HG02981 (cell line): ENCODE results near the gene ABCC3.

Experiments used
- ATAC-seq: cut with Tn5 transposase; IDR thresholded peaks from one replicate; pipeline ENCODE4 v1.9.1; 2021; ENCODE audit warnings: mild to moderate bottlenecking, moderate library complexity; ENCODE audit not compliant: unreplicated experiment

ABCC3 gene

DNA sequence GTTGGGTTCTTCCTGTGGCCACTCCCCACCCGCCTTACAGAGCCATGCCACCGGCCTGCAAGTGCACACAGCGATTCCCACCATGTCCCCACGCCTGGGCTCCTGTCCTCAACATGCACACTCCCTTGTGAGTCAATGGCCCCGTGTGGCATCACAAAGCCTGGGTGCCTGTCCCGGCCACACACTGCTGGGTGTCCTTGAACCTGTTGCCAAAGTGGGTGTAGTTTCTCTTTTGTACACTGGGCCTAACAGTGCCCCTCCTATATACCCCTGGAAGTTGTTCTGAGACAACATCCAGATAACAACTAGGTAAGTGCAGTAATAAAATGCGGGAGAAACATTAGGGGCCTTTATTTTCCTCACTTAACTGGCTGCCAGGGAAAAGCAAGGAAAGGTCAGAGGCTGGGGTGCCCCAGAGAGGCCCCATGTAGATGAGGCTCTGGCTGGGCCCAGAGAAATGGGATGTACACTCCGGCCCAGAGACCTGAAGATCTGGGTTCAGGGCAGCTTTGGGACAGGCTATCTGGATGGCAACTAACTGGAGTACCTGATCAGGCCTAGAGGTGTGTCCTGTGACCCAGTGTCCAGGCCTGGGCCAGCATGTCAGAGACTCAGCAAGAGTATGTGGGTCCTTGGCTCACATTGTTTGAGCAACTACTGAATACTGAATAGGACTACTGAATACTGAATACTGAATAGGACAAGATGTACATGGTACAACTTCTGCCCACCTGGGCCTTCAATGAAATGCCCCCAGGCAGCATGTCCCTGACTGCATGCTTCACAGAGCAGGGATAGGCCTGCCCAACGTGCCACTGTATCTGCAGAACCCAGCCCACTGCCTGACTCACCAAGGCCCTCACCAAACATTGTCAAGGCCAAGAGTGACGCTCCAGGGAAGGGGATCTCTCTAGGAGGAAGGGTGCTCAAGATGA lies 8.3 kb downstream of the ABCC3 start:
- no peak for ATAC-seq

DNA sequence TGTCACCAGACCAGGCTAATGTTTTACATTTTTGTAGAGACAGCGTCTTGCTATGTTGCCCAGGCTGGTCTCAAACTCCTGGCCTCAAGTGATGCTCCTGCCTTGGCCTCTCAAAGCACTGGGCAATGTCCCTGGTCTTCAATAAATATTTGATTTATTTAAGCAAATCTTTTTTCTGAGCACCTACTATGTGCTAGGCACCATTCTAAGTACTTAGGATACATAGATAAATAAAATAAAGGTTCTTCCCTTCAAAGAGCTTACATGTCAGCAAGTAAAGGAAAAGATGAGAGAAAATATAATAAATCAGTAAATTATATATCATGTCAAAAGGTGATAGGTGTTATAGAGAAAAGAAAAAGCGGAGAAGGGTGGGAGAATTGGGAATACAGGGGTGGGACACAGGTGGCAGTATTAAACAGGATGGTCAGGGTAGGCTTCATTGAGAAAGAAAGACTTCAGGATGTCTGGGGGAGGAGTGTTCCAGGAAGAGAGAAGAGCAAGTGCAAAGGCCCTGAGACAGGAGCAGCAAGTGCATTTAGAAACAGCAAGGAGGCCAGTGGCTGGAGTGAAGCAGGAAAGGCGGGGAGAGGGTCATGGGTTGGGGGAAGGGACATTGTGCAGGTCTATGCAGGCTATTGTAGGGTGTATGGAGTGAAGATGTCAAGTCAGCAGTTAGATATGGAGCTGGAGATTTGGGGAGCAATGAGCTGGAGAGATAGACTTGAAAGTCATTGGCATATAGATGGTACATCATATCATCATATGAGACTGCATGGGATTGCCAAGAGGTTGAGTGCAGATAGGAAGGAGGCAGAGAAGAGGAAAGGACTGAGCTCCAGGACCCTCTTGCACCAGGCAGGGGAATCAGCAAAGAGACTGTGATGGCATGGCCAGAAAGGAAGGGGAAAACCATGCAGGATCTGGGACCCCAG lies 11.3 kb downstream of the ABCC3 start:
- ATAC-seq = no peak

DNA sequence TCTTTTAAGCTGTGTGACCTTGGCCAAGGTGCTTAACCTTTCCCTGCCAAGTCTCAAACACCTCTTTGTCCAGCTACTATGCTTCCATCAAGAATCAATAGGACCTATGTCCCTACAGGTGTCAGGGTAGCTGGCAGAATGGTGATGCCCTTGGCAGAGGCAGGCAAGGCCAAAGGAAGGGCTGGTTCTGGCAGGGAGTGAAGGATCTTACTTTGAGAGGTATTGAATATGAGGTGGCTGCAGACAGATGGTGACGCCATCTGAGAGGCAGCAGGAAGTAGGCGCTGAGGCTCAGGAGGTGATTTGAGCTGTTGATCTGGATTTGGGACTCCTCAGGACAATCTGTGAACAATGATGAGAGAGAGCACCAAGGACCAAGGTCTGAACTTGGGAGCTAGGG lies 12.5 kb downstream of the ABCC3 start:
- ATAC-seq = no peak

DNA sequence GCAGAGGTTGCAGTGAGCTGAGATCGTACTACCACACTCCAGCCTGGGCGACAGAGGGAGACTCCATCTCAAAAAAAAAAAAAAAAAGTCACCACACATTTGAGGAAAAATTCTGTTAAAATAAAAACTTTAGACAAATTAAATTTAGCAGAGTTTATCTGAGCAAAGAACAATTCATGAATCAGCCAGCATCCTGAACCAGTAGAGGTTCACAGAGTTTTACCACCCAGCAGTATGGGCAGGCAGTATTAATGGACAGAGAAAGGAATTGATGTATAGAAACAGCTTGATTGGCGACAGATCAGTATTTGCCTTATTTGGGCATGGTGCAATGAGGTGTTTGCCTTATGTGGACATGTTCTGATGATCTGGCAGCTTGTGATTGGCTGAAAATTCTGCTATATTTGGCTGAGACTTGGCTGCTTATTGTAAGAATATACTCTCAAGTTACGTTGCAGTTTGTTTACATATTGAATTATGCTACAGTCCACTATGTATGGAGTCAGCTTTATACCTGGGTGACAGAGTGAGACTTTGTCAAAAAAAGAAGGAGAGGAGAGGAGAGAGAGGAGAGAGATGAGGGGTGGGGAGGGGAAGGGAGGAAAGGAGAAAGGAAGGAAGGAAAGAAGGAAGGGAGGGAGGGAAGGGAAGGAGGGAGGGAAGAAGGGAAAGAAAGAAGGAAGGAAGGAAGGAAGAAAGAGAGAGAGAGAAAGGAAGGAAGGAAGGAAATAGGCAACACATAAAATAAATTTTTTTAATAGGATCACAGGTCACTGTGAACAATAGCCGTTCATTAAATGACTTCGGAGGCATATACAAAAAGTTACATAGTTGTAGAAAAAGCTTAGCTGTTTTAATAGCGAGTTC lies 14.6 kb downstream of the ABCC3 start:
- no peak for ATAC-seq

DNA sequence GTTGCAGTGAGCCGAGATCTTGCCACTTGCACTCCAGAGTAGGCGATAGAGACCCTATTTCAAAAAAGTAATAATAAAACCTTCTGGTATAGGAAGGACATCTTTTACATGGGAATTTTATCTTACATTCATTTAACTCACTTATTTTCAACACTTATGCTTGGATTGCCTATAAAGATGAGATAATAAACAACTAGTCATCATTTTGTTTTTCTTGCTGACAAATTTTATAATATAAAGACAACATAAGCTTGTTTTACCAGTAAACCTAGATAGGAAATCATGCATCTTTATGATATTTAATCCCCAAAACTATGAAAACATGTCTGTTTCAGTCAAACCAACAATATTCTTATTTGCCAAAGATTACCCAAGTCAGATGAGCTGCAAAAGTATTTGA lies 17.0 kb downstream of the ABCC3 start:
- no peak for ATAC-seq

DNA sequence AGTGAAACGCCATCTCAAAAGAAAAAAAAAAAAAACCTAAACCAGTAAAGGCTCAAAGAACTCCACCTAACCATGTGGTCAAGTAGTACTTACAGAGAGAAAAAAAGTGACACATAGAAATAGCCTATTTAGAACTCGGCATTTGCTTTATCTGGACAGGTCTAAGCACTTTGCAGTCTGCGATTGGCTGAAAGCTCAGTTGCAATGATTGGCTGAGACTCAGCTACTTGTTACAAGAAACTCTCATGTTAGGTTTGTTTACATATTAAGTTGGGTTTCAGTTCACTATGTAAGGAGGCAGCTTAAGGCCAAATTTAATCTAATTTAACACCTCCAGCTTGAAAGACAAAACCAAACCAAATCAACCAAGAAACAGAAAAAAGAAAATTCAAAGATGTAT lies 19.1 kb downstream of the ABCC3 start:
- ATAC-seq = no peak

DNA sequence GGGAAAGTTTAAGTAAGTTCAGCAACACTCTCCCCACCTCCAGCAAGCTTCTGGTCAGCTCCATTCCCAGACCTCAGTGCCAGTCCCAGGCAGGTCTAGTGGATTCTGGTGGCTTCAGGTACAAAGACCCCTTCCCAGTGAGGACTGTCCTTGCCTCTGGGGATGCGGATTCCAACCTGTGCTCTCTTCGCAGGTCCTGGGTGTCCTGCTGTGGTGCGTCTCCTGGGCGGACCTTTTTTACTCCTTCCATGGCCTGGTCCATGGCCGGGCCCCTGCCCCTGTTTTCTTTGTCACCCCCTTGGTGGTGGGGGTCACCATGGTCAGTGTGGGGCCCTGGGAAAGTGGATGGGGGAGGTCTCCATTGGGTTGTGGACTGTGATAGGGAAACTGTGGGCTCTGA lies 21.8 kb downstream of the ABCC3 start:
- ATAC-seq = no peak

DNA sequence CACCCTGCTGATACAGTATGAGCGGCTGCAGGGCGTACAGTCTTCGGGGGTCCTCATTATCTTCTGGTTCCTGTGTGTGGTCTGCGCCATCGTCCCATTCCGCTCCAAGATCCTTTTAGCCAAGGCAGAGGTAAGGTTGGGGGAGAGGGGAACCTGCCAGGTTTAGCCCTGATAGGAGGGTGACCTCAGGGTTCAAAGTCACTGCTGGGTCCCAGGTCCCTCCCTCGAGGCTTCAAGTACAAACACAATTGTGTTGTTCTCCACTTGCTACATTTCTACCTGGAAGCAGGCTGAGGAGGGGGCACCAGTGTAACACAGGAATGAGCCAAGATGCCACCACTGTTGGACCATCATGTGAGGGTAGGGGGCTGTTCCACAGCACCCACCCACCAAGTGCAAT lies 22.4 kb downstream of the ABCC3 start:
- ATAC-seq = no peak

DNA sequence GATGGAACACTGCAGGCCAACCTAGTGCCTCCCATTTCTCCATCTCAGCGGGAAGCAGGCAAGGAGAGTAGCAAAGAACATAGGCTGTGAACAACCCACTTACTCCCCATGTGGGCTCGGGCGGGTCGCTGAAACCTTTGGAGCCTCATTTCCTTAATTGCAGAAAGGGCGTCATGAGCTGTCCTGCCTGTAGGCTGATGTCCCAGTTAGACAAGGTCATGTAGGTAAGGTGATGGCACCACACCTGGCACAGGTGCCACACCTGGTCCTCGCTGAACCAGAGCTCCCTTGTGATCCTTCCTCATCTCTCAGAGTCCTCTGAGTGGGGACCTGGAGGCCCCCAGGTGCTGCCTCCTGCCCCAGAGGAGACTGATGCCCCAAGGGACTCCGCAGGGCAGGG lies 22.9 kb downstream of the ABCC3 start:
- no peak for ATAC-seq

DNA sequence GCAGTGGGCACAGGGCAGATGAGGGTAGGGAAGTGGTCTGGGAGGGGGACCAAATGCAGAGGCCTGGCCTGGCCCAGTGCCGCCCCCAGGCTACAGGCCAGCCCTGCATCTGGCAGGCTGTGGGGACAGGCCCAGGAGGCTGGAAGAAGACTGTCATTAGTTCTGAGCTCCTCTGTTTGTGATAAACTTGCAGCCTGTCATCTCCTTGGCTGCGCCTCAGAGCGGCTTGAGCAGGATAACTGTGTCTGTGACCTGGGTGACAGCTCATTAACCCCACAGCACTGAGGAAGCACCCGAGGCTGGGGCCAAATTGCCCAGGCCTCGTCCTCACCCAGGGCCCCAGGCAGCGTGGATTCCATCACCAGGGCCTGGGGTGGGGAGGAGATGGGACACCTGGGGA lies 23.9 kb downstream of the ABCC3 start:
- ATAC-seq = no peak

DNA sequence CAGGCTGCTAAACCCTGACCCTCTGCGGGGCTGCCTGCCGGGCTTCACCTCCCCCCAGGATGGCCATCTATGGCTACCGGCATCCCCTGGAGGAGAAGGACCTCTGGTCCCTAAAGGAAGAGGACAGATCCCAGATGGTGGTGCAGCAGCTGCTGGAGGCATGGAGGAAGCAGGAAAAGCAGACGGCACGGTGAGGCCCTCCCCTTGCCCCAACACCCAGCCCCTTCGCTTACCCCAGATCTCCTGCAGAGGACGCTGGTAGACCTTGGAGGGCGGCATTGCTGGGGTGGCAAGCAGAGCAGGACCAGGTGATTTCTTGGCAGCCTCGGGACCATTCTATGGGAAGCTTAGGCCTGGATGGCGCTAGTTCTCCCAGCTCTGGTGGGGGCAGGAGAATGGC lies 24.5 kb downstream of the ABCC3 start:
- no peak for ATAC-seq

DNA sequence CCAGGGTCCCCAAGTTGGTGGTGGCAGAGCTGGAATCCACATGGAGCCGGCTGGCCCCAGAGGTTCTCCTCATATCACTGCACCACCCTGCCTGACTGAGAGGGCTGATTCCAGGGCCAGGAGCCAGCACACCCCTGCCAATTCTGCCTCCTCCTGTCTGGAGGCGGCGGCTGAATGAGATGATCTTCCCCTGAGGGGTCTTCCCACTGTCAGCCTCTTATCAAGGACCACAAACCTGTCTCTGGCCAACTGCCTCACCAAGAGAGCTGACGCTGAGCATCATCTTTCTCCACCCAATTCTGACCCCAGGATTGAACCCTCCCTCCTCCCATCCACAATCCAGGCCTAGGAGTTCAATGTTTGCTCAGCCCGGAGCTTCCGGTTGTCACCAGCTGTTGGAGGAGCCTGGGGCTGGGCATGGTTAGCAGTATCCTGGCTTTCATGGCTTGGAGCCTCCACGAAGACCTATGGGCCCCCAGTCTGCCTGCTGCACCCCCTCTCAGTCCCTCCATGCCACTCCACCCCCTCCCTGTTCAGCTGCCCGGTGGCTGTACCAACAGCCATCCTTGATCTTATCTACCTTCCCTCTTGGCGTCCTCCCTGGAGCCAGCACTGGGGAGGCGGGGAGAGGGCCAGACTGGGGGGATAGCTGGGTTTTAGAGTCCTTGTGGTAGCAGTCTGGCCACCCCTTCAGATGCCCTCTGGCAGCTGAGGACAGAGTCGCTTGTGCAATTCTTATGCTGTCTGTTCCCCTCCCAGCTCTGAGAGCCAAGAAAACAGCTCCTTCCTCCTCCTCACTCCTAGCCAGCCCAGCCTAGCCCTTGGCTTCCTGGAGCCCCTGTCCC lies 25.6 kb downstream of the ABCC3 start:
- ATAC-seq = no peak

DNA sequence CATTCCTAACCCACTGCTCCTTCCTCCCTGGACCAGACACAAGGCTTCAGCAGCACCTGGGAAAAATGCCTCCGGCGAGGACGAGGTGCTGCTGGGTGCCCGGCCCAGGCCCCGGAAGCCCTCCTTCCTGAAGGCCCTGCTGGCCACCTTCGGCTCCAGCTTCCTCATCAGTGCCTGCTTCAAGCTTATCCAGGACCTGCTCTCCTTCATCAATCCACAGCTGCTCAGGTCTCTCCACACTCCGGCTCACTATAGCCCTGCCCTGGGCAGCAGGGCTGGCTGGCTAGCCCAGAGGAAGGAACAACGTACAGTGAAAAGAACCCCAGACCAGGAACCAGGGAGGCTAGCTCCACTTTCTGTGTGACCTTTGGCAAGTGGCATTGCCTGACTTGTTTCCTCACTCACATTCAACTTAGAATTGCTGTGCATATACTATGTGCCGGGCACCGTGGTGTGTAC lies 26.2 kb downstream of the ABCC3 start:
- ATAC-seq = no peak

DNA sequence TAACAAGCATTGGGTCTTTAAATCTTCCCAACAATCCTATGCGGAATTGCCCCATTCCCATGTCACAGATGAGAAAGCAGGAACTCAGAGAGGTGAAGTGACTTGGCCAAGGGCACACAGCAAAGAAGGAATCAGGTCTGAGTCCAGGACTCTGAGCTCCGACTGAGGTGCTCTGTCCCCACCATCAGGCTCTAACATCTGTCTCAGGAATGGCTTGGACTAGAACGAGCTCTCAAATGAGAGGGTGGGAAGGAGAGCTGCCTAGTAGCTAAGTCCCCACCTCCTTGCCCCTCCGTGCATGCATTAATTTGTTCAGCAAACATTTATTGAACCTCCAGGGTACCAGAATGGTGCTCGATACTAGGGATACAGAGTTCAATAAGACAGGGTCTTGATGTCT lies 26.7 kb downstream of the ABCC3 start:
- ATAC-seq = no peak

DNA sequence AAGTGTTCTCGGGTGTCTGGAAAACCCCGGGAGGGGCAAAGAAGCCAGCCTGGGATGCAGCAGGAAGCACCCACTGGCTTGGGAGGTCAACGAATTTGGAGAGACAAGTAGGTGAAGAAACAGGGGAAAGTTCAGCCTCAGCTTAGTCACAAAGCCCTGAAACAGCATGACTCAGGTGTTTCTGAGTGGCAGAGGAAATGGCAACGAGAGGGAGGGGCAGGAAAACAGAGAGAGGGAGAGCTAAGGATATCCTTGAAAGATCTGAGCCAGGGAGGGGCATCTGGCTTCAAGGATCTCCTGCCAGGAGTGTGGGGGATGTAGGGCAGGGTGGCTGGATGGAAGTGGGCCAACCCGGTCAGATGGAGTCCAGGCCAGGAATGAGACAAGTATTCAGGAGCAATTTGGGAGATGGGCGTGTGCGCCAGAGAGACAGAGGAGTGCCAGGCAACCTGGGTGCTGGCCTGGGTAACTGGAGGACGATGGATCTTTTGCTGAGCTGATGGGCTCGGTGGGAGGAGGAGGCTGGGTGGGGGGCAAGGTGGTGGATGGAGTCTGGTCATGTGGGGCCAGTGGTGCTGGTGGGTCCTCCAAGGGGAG lies 27.2 kb downstream of the ABCC3 start:
- ATAC-seq = no peak

DNA sequence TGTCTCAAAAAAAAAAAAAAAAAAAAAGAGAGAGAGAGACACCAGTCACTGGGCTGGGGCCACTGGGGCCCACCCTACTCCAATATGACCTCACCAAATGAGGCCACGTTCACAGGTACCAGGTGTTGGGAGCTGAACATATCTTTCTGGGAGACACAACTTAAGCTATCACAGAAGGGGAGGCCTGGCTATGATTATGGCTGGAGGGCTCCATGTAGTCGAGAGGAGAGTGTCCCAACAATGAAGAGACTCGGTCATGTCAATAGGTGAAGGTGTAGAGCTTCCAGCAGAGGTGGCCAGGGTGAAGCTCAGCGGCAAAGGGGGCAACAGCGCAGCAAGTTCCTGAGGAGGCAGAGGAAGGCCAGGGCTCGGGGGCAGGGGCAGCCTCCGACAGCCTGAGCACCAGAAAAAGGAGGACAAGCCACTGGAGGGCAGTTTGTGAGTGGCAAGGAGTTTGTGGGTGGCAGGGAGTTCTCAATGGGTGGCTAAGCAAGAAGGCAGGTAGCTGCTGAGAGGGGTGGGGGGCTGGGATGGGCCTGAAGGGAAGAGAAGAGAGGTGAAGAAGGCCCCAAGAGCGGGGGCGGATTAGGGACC lies 28.0 kb downstream of the ABCC3 start:
- ATAC-seq = no peak

DNA sequence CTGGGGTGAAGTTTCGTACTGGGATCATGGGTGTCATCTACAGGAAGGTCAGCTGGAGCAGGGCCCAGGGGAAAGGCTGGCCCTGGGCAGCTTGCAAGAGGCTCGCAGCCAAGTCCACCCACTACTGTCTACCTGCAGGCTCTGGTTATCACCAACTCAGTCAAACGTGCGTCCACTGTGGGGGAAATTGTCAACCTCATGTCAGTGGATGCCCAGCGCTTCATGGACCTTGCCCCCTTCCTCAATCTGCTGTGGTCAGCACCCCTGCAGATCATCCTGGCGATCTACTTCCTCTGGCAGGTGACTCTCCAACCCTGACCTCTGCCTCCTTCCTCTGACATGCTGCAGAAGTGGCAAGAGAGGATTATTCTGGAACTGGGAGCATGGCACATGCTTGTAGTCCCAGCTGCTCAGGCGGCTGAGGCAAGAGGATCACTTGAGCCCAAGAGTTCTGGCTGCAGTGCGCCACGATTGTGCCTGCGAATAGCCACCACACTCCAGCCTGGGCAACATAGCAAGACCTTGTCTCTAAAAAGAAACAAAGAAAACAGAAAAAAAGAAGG lies 29.2 kb downstream of the ABCC3 start:
- no peak for ATAC-seq

DNA sequence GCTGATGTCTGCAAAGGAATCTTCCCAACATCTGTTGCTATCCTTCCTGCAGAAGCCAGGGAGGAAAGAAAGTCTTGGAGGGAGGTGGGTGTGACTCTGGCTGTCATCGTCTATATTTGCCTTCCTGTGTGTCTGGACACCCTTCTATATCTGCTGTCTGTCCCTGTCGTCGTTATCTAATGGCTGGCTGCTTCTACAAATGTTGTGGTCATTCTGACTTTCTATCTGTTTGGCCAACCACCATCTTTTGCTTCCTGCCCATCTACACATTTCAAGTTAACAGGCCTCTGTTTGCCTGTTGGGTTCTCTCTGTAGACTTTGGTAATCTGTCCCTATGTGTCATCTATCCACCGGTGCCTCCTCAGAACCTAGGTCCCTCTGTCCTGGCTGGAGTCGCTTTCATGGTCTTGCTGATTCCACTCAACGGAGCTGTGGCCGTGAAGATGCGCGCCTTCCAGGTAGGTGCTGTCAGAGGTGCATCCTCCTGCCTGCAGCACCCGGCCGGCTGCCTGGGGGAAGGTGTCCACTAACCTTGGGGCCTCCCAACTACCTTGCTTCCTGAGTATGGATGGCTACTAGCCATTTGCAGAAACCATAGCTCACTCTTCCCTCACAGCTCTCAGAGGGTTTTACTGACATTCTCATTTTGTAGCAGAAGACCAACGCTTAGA lies 30.2 kb downstream of the ABCC3 start:
- ATAC-seq = no peak
